ENCODE data around the gene TUBAL3. TPM values are rescaled to one million over a fixed set of nuclear protein-coding genes. Genes with fewer than 3 reads are reported as not detected.

The TUBAL3 gene
- total RNA-seq, 1 experiment from 2014 or later: 0.15 TPM

DNA sequence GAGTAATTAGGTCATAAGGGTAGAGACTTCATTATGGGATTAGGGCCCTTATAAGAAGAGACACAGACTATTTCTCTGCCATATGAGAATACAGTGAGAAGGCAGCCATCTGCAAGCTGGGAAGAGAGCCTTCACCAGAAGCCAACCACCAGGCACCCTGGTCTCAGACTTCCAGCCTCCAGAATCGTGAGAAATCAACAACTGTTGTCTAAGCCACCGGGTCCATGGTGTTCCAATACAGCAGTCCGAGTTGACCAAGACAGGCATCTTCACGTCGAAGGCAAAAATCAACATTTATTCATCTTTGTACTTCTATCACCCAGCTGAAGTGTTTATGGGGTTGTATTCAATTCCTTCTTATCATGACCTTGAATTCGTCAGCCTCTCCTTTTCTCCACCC is 5.3 kb downstream of the TUBAL3 start (continued):
- TF ChIP-seq, protein P1, sequence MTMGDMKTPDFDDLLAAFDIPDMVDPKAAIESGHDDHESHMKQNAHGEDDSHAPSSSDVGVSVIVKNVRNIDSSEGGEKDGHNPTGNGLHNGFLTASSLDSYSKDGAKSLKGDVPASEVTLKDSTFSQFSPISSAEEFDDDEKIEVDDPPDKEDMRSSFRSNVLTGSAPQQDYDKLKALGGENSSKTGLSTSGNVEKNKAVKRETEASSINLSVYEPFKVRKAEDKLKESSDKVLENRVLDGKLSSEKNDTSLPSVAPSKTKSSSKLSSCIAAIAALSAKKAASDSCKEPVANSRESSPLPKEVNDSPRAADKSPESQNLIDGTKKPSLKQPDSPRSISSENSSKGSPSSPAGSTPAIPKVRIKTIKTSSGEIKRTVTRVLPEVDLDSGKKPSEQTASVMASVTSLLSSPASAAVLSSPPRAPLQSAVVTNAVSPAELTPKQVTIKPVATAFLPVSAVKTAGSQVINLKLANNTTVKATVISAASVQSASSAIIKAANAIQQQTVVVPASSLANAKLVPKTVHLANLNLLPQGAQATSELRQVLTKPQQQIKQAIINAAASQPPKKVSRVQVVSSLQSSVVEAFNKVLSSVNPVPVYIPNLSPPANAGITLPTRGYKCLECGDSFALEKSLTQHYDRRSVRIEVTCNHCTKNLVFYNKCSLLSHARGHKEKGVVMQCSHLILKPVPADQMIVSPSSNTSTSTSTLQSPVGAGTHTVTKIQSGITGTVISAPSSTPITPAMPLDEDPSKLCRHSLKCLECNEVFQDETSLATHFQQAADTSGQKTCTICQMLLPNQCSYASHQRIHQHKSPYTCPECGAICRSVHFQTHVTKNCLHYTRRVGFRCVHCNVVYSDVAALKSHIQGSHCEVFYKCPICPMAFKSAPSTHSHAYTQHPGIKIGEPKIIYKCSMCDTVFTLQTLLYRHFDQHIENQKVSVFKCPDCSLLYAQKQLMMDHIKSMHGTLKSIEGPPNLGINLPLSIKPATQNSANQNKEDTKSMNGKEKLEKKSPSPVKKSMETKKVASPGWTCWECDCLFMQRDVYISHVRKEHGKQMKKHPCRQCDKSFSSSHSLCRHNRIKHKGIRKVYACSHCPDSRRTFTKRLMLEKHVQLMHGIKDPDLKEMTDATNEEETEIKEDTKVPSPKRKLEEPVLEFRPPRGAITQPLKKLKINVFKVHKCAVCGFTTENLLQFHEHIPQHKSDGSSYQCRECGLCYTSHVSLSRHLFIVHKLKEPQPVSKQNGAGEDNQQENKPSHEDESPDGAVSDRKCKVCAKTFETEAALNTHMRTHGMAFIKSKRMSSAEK (CRISPR knock-in tag; IDR thresholded peaks at IDR 0.05; ENCODE audit: borderline replicate concordance): no peak
- no peak for TF ChIP-seq ZNF219 (CRISPR knock-in tag; IDR thresholded peaks at IDR 0.05; ENCODE audit: borderline replicate concordance)
- TF ChIP-seq TCF7 (CRISPR knock-in tag; IDR thresholded peaks at IDR 0.05; ENCODE audit: low read depth): no peak
- TF ChIP-seq, protein P2, sequence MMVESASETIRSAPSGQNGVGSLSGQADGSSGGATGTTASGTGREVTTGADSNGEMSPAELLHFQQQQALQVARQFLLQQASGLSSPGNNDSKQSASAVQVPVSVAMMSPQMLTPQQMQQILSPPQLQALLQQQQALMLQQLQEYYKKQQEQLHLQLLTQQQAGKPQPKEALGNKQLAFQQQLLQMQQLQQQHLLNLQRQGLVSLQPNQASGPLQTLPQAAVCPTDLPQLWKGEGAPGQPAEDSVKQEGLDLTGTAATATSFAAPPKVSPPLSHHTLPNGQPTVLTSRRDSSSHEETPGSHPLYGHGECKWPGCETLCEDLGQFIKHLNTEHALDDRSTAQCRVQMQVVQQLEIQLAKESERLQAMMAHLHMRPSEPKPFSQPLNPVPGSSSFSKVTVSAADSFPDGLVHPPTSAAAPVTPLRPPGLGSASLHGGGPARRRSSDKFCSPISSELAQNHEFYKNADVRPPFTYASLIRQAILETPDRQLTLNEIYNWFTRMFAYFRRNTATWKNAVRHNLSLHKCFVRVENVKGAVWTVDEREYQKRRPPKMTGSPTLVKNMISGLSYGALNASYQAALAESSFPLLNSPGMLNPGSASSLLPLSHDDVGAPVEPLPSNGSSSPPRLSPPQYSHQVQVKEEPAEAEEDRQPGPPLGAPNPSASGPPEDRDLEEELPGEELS (CRISPR knock-in tag; IDR thresholded peaks at IDR 0.05): no peak

DNA sequence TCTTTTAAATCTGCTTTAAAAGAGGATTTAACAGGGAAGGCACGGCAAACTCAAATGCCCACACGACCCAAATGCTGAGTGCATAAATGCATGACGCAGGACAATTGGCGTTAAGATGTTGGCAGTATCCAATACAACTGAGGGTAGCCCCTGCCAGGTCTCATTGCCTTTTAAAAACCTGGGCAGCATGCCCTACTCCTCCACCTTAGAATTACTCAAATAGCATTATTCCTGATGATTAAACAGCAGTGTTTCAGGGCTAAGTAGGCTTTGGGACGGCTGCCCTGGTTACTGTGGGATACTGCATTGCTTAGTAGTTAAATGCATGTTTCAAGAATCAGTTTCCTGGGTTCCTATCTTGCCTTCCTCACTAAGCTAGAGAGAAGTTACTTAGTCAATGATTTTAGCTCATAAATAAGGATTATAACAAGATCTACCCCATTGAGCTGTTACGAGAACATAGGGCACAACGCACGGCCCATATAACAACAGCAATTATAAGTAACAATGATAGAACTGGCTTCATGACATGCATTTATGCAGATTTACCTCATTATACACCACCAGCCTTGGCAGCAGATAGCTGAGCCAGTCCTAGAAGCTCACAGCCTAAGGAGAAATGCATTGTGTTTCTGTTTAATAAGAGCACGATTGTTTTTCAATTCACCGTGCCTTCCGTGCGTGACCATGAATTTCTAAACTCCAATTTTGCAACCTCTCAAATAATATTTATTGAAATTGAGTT is 7.9 kb downstream of the TUBAL3 start:
- no peaks in the 10 kb centered on the region; the same call in 1 of the 2 replicates for H3K27me3 Mint-ChIP-seq (ENCODE audit: low read depth)
- no peak overlapping the region for H3K4me3 Mint-ChIP-seq
- POLR2A ChIA-PET: no interaction called here
- peaks cover 6% of the 10 kb centered on the region for H3K4me1 Mint-ChIP-seq
- DNase-seq (ENCODE audit: low spot score) (no peak), ATAC-seq (no peak)
- peaks cover 16% of the 10 kb centered on the region for H3K36me3 Mint-ChIP-seq
- peaks cover 28% of the 10 kb centered on the region for H3K9me3 Mint-ChIP-seq
- CTCF ChIA-PET: interaction anchor here (0.6 to 1.1 kb wide), 2 partner anchors 13 to 187 kb away, joined by 3 to 4 read pairs; no protein-coding TSS in a partner anchor
- no peak overlapping the region for H3K27ac Mint-ChIP-seq
- TF ChIP-seq ETV6 (CRISPR knock-in tag; IDR thresholded peaks at IDR 0.05) (no peak), SOX15 (CRISPR knock-in tag; IDR thresholded peaks at IDR 0.05) (no peak), ZNF263 (CRISPR knock-in tag; IDR thresholded peaks at IDR 0.05; ENCODE audit: low read depth) (no peak), ELF4 (CRISPR knock-in tag; IDR thresholded peaks at IDR 0.05; ENCODE audit: low read depth) (no peak), FOXJ3 (CRISPR knock-in tag; IDR thresholded peaks at IDR 0.05; ENCODE audit: borderline replicate concordance) (no peak), NFE2L1 (CRISPR knock-in tag; IDR thresholded peaks at IDR 0.05) (no peak), TEAD1 (CRISPR knock-in tag; IDR thresholded peaks at IDR 0.05) (no peak), CREM (CRISPR knock-in tag; IDR thresholded peaks at IDR 0.05) (no peak), ZNF317 (CRISPR knock-in tag; IDR thresholded peaks at IDR 0.05; ENCODE audit: borderline replicate concordance, low read depth) (no peak)
- TF ChIP-seq, protein P3, sequence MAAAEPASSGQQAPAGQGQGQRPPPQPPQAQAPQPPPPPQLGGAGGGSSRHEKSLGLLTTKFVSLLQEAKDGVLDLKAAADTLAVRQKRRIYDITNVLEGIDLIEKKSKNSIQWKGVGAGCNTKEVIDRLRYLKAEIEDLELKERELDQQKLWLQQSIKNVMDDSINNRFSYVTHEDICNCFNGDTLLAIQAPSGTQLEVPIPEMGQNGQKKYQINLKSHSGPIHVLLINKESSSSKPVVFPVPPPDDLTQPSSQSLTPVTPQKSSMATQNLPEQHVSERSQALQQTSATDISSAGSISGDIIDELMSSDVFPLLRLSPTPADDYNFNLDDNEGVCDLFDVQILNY (CRISPR knock-in tag; IDR thresholded peaks at IDR 0.05): no peak
- TF ChIP-seq, protein P4, sequence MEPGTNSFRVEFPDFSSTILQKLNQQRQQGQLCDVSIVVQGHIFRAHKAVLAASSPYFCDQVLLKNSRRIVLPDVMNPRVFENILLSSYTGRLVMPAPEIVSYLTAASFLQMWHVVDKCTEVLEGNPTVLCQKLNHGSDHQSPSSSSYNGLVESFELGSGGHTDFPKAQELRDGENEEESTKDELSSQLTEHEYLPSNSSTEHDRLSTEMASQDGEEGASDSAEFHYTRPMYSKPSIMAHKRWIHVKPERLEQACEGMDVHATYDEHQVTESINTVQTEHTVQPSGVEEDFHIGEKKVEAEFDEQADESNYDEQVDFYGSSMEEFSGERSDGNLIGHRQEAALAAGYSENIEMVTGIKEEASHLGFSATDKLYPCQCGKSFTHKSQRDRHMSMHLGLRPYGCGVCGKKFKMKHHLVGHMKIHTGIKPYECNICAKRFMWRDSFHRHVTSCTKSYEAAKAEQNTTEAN (CRISPR knock-in tag; IDR thresholded peaks at IDR 0.05): no peak
- TF ChIP-seq, protein P2 (CRISPR knock-in tag; IDR thresholded peaks at IDR 0.05): no peak
- TF ChIP-seq, protein P5, sequence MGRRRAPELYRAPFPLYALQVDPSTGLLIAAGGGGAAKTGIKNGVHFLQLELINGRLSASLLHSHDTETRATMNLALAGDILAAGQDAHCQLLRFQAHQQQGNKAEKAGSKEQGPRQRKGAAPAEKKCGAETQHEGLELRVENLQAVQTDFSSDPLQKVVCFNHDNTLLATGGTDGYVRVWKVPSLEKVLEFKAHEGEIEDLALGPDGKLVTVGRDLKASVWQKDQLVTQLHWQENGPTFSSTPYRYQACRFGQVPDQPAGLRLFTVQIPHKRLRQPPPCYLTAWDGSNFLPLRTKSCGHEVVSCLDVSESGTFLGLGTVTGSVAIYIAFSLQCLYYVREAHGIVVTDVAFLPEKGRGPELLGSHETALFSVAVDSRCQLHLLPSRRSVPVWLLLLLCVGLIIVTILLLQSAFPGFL (CRISPR knock-in tag; IDR thresholded peaks at IDR 0.05; ENCODE audit: borderline replicate concordance): no peak
- TF ChIP-seq, protein P6, sequence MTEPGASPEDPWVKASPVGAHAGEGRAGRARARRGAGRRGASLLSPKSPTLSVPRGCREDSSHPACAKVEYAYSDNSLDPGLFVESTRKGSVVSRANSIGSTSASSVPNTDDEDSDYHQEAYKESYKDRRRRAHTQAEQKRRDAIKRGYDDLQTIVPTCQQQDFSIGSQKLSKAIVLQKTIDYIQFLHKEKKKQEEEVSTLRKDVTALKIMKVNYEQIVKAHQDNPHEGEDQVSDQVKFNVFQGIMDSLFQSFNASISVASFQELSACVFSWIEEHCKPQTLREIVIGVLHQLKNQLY (CRISPR knock-in tag; IDR thresholded peaks at IDR 0.05): no peak
- TF ChIP-seq, protein P7, sequence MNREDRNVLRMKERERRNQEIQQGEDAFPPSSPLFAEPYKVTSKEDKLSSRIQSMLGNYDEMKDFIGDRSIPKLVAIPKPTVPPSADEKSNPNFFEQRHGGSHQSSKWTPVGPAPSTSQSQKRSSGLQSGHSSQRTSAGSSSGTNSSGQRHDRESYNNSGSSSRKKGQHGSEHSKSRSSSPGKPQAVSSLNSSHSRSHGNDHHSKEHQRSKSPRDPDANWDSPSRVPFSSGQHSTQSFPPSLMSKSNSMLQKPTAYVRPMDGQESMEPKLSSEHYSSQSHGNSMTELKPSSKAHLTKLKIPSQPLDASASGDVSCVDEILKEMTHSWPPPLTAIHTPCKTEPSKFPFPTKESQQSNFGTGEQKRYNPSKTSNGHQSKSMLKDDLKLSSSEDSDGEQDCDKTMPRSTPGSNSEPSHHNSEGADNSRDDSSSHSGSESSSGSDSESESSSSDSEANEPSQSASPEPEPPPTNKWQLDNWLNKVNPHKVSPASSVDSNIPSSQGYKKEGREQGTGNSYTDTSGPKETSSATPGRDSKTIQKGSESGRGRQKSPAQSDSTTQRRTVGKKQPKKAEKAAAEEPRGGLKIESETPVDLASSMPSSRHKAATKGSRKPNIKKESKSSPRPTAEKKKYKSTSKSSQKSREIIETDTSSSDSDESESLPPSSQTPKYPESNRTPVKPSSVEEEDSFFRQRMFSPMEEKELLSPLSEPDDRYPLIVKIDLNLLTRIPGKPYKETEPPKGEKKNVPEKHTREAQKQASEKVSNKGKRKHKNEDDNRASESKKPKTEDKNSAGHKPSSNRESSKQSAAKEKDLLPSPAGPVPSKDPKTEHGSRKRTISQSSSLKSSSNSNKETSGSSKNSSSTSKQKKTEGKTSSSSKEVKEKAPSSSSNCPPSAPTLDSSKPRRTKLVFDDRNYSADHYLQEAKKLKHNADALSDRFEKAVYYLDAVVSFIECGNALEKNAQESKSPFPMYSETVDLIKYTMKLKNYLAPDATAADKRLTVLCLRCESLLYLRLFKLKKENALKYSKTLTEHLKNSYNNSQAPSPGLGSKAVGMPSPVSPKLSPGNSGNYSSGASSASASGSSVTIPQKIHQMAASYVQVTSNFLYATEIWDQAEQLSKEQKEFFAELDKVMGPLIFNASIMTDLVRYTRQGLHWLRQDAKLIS (CRISPR knock-in tag; IDR thresholded peaks at IDR 0.05; ENCODE audit: borderline replicate concordance): no peak

Measured in WTC11 (cell line).